K562 (cell line): ENCODE data around the gene ROPN1B. TPM values are rescaled to one million over a fixed set of nuclear protein-coding genes. Genes with fewer than 3 reads are reported as not detected.

Experiments
- ATAC-seq: fragments of 200-7000 bp; cut with Tn5 transposase; 3 replicates; pipeline ENCODE4 v1.9.1; 2020; ENCODE audit warnings: moderate library complexity
- BruUV-seq: library from RNA; stranded (reverse); fragments of 400-500 nt; replicated peaks from 2 replicates; lab custom pipeline; 2021; lab: Mats Ljungman, UMichigan
- CTCF ChIA-PET: fragments of 300-600 bp; formaldehyde crosslinking; extraction: SDS; loops from one replicate; lab custom pipeline; 2021; ENCODE audit warnings: low intra/inter-chr PET ratio; lab: Yijun Ruan, JAX
- POLR2A ChIA-PET: fragments of 300-600, 350-650 bp; sonication (Branson Sonifier 250); formaldehyde crosslinking; extraction: SDS; loops from one replicate; lab custom pipeline; 2021; ENCODE audit warnings: antibody characterized with exemption, inconsistent platforms; lab: Yijun Ruan, JAX
- DNase-seq, 4 experiments: peaks; one replicate each; pipeline versions ENCODE4 v3.0.0 to v3.0.0-alpha.2; 2011 to 2018; ENCODE audit warnings: low spot score in 3 of 4, mixed read lengths in 3 of 4; ENCODE audit errors: extremely low read depth in 1 of 4
- FAIRE-seq: peaks from 2 replicates; lab custom pipeline; 2011; peaks lifted over from hg19 to GRCh38; lab: Jason Lieb, UNC
- H2AFZ ChIP-seq: 2 replicates; pipeline ENCODE4 v1.6.0; 2011; ENCODE audit warnings: low read depth, low read length, control low read depth, inconsistent platforms
- H3K27ac ChIP-seq: fragments of 200-600 bp; 3 replicates; pipeline ENCODE4 v1.8.0; 2011; ENCODE audit warnings: low read depth, mild to moderate bottlenecking, control low read depth, inconsistent platforms, low read length, moderate library complexity, mixed read lengths; ENCODE audit errors: extremely low read depth
- H3K27me3 ChIP-seq, 2 experiments: fragments of 300-600 bp in 1 of 2; 2 replicates in 1 of 2; 3 replicates in 1 of 2; pipeline versions ENCODE4 v1.6.0 to v1.8.0; 2011; ENCODE audit warnings: inconsistent platforms in 2 of 2, low read length in 2 of 2, mild to moderate bottlenecking in 1 of 2, mixed read lengths in 1 of 2, moderate library complexity in 1 of 2; ENCODE audit not compliant: control insufficient read depth in 2 of 2, insufficient read depth in 2 of 2
- H3K36me3 ChIP-seq: fragments of 300-600 bp; 3 replicates; pipeline ENCODE4 v1.8.0; 2011; ENCODE audit warnings: mild to moderate bottlenecking, low read length, inconsistent platforms; ENCODE audit not compliant: control insufficient read depth, insufficient read depth
- H3K4me1 ChIP-seq, 2 experiments: fragments of 200-600 bp in 1 of 2; replicated peaks in 1 of 2; 2 replicates in 1 of 2; 3 replicates in 1 of 2; pipeline versions ENCODE4 v1.5.1 to v1.8.0; 2011; ENCODE audit warnings: inconsistent platforms in 2 of 2, low read length in 2 of 2, mild to moderate bottlenecking in 1 of 2, mixed read lengths in 1 of 2, moderate library complexity in 1 of 2; ENCODE audit not compliant: control insufficient read depth in 2 of 2, insufficient read depth in 2 of 2
- H3K4me2 ChIP-seq: 2 replicates; pipeline ENCODE4 v1.6.1; 2011; ENCODE audit warnings: low read length, control low read depth, inconsistent platforms, mixed read lengths; ENCODE audit not compliant: insufficient read depth
- H3K4me3 ChIP-seq: fragments of 200-600 bp; sonication (generic), shearing (Covaris generic); 2 replicates; pipeline ENCODE4 v1.5.1; 2016; ENCODE audit warnings: control low read depth, inconsistent platforms
- H3K79me2 ChIP-seq: fragments of 200-600 bp; 3 replicates; pipeline ENCODE4 v1.8.0; 2011; ENCODE audit warnings: low read length, inconsistent platforms; ENCODE audit not compliant: control insufficient read depth, insufficient read depth
- H3K9ac ChIP-seq, 2 experiments: 2 replicates each; pipeline versions ENCODE4 v1.6.0 to v1.6.1; 2011; ENCODE audit warnings: low read depth in 2 of 2, low read length in 2 of 2, control low read depth in 1 of 2, inconsistent platforms in 1 of 2, mild to moderate bottlenecking in 1 of 2, mixed read lengths in 1 of 2; ENCODE audit not compliant: insufficient read depth in 1 of 2
- H3K9me1 ChIP-seq: one replicate; pipeline ENCODE4 v1.6.0; 2011; ENCODE audit warnings: inconsistent platforms, mild to moderate bottlenecking, low read length, moderate library complexity; ENCODE audit not compliant: control insufficient read depth, insufficient read depth
- H3K9me3 ChIP-seq: replicated peaks from 2 replicates; pipeline ENCODE4 v1.5.1; 2011; ENCODE audit warnings: low read depth, low read length, inconsistent platforms; ENCODE audit not compliant: control insufficient read depth, insufficient read depth
- H4K20me1 ChIP-seq: replicated peaks from 2 replicates; pipeline ENCODE4 v1.6.1; 2011; ENCODE audit warnings: low read length, inconsistent platforms, mixed read lengths; ENCODE audit not compliant: control insufficient read depth, insufficient read depth
- HMGN3 ChIP-seq: IDR thresholded peaks from 2 replicates; pipeline ENCODE4 v1.6.1; 2011; ENCODE audit warnings: borderline replicate concordance, low read depth, mild to moderate bottlenecking, mixed read lengths, low read length; ENCODE audit not compliant: insufficient read length; ENCODE audit errors: extremely low read depth
- MAFF ChIP-seq: IDR thresholded peaks from 2 replicates; pipeline ENCODE4 v1.6.1; 2012; ENCODE audit warnings: low read length, improper control_type of control experiment
- NR4A1 ChIP-seq, 2 experiments: fragments of 250-450 bp in 1 of 2; fragments of 450-650 bp in 1 of 2; sonication (Bioruptor Pico) in 1 of 2; IDR thresholded peaks; 2 replicates each; pipeline versions ENCODE4 v1.4.0 to v1.6.1; 2016 to 2020; ENCODE audit warnings: mild to moderate bottlenecking in 2 of 2, missing compliant biosample characterization in 1 of 2, missing genetic modification characterization in 1 of 2, moderate library complexity in 1 of 2
- ZNF398 ChIP-seq: fragments of 250-450 bp; sonication (Bioruptor Pico); IDR thresholded peaks from 2 replicates; pipeline ENCODE4 v1.8.0; 2021; ENCODE audit warnings: moderate library complexity, mild to moderate bottlenecking, inconsistent platforms
- WGBS: fragments of 100-300 bp; shearing (Covaris generic); methylation state at CpG from one replicate; pipeline ENCODE4 v1.1.6; 2016; ENCODE audit warnings: low coverage, mixed read lengths; ENCODE audit not compliant: insufficient coverage; ENCODE audit errors: missing lambda C conversion rate; 5-methylcytosine and 5-hydroxymethylcytosine counted together
- in situ Hi-C: fragments of 300-500 bp; cut with MboI; formaldehyde crosslinking; loops from 4 replicates; pipeline ENCODE4 v1.15.0; 2018; ENCODE audit warnings: inconsistent platforms, mixed read lengths
- intact Hi-C: fragments of 100-400 bp; cut with micrococcal nuclease; formaldehyde crosslinking; loops from 2 replicates; pipeline ENCODE4 v1.14.2; 2022
- polyA plus RNA-seq, 8 experiments: library from polyadenylated mRNA; depleted of rRNA in 4 of 8; stranded (reverse) in 5 of 8; unstranded in 3 of 8; fragments of >200 nt; fragmentation: Nextera tagmentation in 2 of 8; fragmentation: Illumina TruSeq in 1 of 8; extraction: Ambion mirVana in 2 of 8; extraction: Trizol in 1 of 8; gene quantifications; 2 replicates each; pipeline versions ENCODE4 v1.2.1 to v1.2.3, GENCODE V29; 2011 to 2014; ENCODE audit warnings: inconsistent platforms in 1 of 8, missing spikeins in 1 of 8
- total RNA-seq, 7 experiments: library from RNA; depleted of rRNA in 6 of 7; stranded (reverse); fragments of >200 nt in 6 of 7; fragmentation: Illumina TruSeq in 2 of 7; extraction: Trizol in 2 of 7; gene quantifications; 2 replicates each; pipeline versions ENCODE4 v1.2.1 to v1.2.3, GENCODE V29; 2011 to 2021; ENCODE audit warnings: low replicate concordance in 1 of 7

The ROPN1B gene
- total and polyA plus RNA-seq, 9 of the 15 experiments (the other 6 are each of a cell fraction or from before 2014, with no cell fraction given): not detected

GRCh38 chr3:125960456-125961288 is 8.3 kb upstream of the ROPN1B start:
- no peak for FAIRE-seq
- CTCF ChIA-PET: no interaction called here
- DNase-seq: no peak
- H3K36me3 ChIP-seq: no peaks in the 10 kb centered on the region
- peaks cover 0 to 27% of the 10 kb centered on the region in 2 experiments; a peak in 2 of 5 replicates for H3K27me3 ChIP-seq
- no peaks in the 10 kb centered on the region for H3K79me2 ChIP-seq
- no peaks in the 10 kb centered on the region for H3K9me1 ChIP-seq
- no peaks in the 10 kb centered on the region for H3K9me3 ChIP-seq
- no peak overlapping the region for H2AFZ ChIP-seq
- intact Hi-C loops: no loop called here
- TF ChIP-seq ZNF398 (CRISPR knock-in tag): no peak
- no peak for TF ChIP-seq MAFF
- TF ChIP-seq NR4A1 (CRISPR knock-in tag; IDR thresholded peaks at IDR 0.05): no peak
- TF ChIP-seq NR4A1 (tag; IDR thresholded peaks at IDR 0.05): no peak
- TF ChIP-seq HMGN3: no peak
- no peaks in the 10 kb centered on the region for H4K20me1 ChIP-seq
- no peak overlapping the region for H3K4me2 ChIP-seq
- H3K4me3 ChIP-seq: no peak overlapping the region
- in situ Hi-C loops: no loop called here
- 0% methylated on average over 5 of the region's 11 CpGs for WGBS
- H3K27ac ChIP-seq: no peak overlapping the region
- no TSS peak for BruUV-seq
- no peak overlapping the region for H3K9ac ChIP-seq
- no peak for ATAC-seq
- POLR2A ChIA-PET: interaction anchor here (0.6 kb wide), 1 partner anchor 172 kb away, joined by 3 read pairs; no protein-coding TSS in a partner anchor
- H3K4me1 ChIP-seq: peaks cover 0 to 11% of the 10 kb centered on the region in 2 experiments; a peak in 2 of 5 replicates
